Keratinocyte (primary cell): ENCODE data around the gene ZBTB2. TPM values are rescaled to one million over a fixed set of nuclear protein-coding genes. Genes with fewer than 3 reads are reported as not detected.

Experiments used
- DNase-seq: peaks from one replicate; pipeline ENCODE4 v3.0.0-alpha.2; 2011; ENCODE audit warnings: low read depth, missing footprints, low spot score
- FAIRE-seq: peaks from 2 replicates; lab custom pipeline; 2011; peaks lifted over from hg19 to GRCh38; lab: Jason Lieb, UNC
- H2AFZ ChIP-seq: 2 replicates; pipeline ENCODE4 v1.6.0; 2012; ENCODE audit warnings: low read length, control low read depth, inconsistent platforms; ENCODE audit not compliant: control insufficient read depth
- H3K27ac ChIP-seq: 2 replicates; pipeline ENCODE4 v1.5.1; 2011; ENCODE audit warnings: low read length; ENCODE audit not compliant: control insufficient read depth, insufficient read depth
- H3K27me3 ChIP-seq: 3 replicates; pipeline ENCODE4 v1.6.0; 2011; ENCODE audit warnings: low read length; ENCODE audit not compliant: control insufficient read depth, insufficient read depth; ENCODE audit errors: extremely low read depth
- H3K36me3 ChIP-seq, 2 experiments: 2 replicates in 1 of 2; 3 replicates in 1 of 2; pipeline ENCODE4 v1.5.1; 2011; ENCODE audit warnings: low read length in 2 of 2, mild to moderate bottlenecking in 1 of 2; ENCODE audit not compliant: control insufficient read depth in 2 of 2, insufficient read depth in 2 of 2; ENCODE audit errors: extremely low read depth in 1 of 2
- H3K4me1 ChIP-seq: 3 replicates; pipeline ENCODE4 v1.5.1; 2011; ENCODE audit warnings: low read length; ENCODE audit not compliant: control insufficient read depth, insufficient read depth; ENCODE audit errors: extremely low read depth
- H3K4me2 ChIP-seq: 3 replicates; pipeline ENCODE4 v1.6.0; 2011; ENCODE audit warnings: low read depth, low read length; ENCODE audit not compliant: control insufficient read depth, insufficient read depth; ENCODE audit errors: extremely low read depth
- H3K4me3 ChIP-seq, 3 experiments: fragments of 200-600 bp in 1 of 3; sonication (generic) in 1 of 3; 2 replicates in 2 of 3; 3 replicates in 1 of 3; pipeline ENCODE4 v1.5.1; 2011 to 2016; ENCODE audit warnings: low read length in 3 of 3, mild to moderate bottlenecking in 3 of 3, control low read depth in 2 of 3, inconsistent platforms in 1 of 3, low read depth in 1 of 3, mixed read lengths in 1 of 3, mixed run types in 1 of 3, moderate library complexity in 1 of 3; ENCODE audit not compliant: control insufficient read depth in 2 of 3, insufficient read depth in 2 of 3; ENCODE audit errors: extremely low read depth in 1 of 3
- H3K79me2 ChIP-seq: 2 replicates; pipeline ENCODE4 v1.6.0; 2012; ENCODE audit warnings: low read length; ENCODE audit not compliant: control insufficient read depth, insufficient read depth
- H3K9ac ChIP-seq: 3 replicates; pipeline ENCODE4 v1.6.0; 2011; ENCODE audit warnings: low read length; ENCODE audit not compliant: control insufficient read depth, insufficient read depth; ENCODE audit errors: extremely low read depth
- H3K9me1 ChIP-seq: 3 replicates; pipeline ENCODE4 v1.6.0; 2011; ENCODE audit warnings: low read length; ENCODE audit not compliant: control insufficient read depth, insufficient read depth; ENCODE audit errors: extremely low read depth
- H3K9me3 ChIP-seq: 2 replicates; pipeline ENCODE4 v1.5.1; 2012; ENCODE audit warnings: low read depth, low read length; ENCODE audit not compliant: control insufficient read depth
- H4K20me1 ChIP-seq: 3 replicates; pipeline ENCODE4 v1.6.0; 2011; ENCODE audit warnings: low read length; ENCODE audit not compliant: control insufficient read depth, insufficient read depth; ENCODE audit errors: extremely low read depth
- CTCF ChIP-seq, 3 experiments: IDR thresholded peaks in 1 of 3; conservative IDR thresholded peaks in 1 of 3; optimal IDR thresholded peaks in 1 of 3; 2 replicates in 2 of 3; 3 replicates in 1 of 3; pipeline versions ENCODE3 to v1.5.1; 2011; ENCODE audit warnings: low read length in 3 of 3, mild to moderate bottlenecking in 3 of 3, moderate library complexity in 2 of 3, control low read depth in 1 of 3, inconsistent platforms in 1 of 3; ENCODE audit not compliant: insufficient read depth in 2 of 3; ENCODE audit errors: extremely low read depth in 1 of 3
- EZH2 ChIP-seq: IDR thresholded peaks from one replicate; pipeline ENCODE4 v1.6.1; 2012; ENCODE audit warnings: inconsistent platforms, mild to moderate bottlenecking, low read length, moderate library complexity
- dilution Hi-C: fragments of 300-500 bp; cut with MboI; formaldehyde crosslinking; loops from one replicate; pipeline ENCODE4 v1.7.0; 2020; ENCODE audit warnings: low sequenced_read_pairs; ENCODE audit not compliant: extremely low pct_ligation_motif_present
- polyA plus RNA-seq, 5 experiments: library from polyadenylated mRNA; depleted of rRNA in 3 of 5; stranded (reverse) in 3 of 5; stranded (forward) in 1 of 5; unstranded in 1 of 5; fragments of >200 nt; gene quantifications; 1 replicate in 1 of 5; 2 replicates in 3 of 5; 3 replicates in 1 of 5; pipeline versions ENCODE4 v1.2.1 to v1.2.3, GENCODE V29; 2011 to 2012; ENCODE audit warnings: missing spikeins in 2 of 5, low read depth in 1 of 5, low replicate concordance in 1 of 5

ZBTB2 gene
- polyA plus RNA-seq, 1 donor (not counting 4 experiments of a cell fraction or from before 2014, with no cell fraction given): 10.9 TPM

GRCh38 chr6:151399679-151400078, 8.3 kb upstream of the ZBTB2 start:
- DNase-seq (no peak), FAIRE-seq (peak; percentile 5)
- no peak overlapping the region for H3K4me3 ChIP-seq
- no peaks in the 10 kb centered on the region for H3K9me3 ChIP-seq
- H3K79me2 ChIP-seq: peaks cover 82% of the 10 kb centered on the region
- dilution Hi-C loops: no loop called here
- peaks cover 16% of the 10 kb centered on the region for H3K4me1 ChIP-seq
- no peaks in the 10 kb centered on the region for H3K9me1 ChIP-seq
- peak overlapping the region; percentile 70 for H3K27ac ChIP-seq
- H3K27me3 ChIP-seq: no peaks in the 10 kb centered on the region
- no peak overlapping the region for H2AFZ ChIP-seq
- peaks cover 8% of the 10 kb centered on the region for H4K20me1 ChIP-seq
- H3K4me2 ChIP-seq: peak overlapping the region; percentile 36
- TF ChIP-seq EZH2 (no peak), CTCF (optimal IDR thresholded peaks at IDR 0.05 in 1 of 3, IDR thresholded peaks at IDR 0.05 in 1 of 3, conservative IDR thresholded peaks at IDR 0.05 in 1 of 3; ENCODE audit: extremely low read depth in 1 of 3, insufficient read depth in 2 of 3, low read length in 3 of 3) (no peak)
- H3K36me3 ChIP-seq: peaks cover 2 to 8% of the 10 kb centered on the region in 2 experiments
- no peak overlapping the region for H3K9ac ChIP-seq

GRCh38 chr6:151393410-151393809, 2.1 kb upstream of the ZBTB2 start:
- peak overlapping the region in 1 of 3 experiments; percentile 90 for H3K4me3 ChIP-seq
- no peak for DNase-seq
- H3K4me1 ChIP-seq: peaks cover 29% of the 10 kb centered on the region
- no peak for FAIRE-seq
- dilution Hi-C loops: no loop called here
- H3K27ac ChIP-seq: peak overlapping the region; percentile 30
- TF ChIP-seq EZH2 (no peak), CTCF (optimal IDR thresholded peaks at IDR 0.05 in 1 of 3, IDR thresholded peaks at IDR 0.05 in 1 of 3, conservative IDR thresholded peaks at IDR 0.05 in 1 of 3; ENCODE audit: extremely low read depth in 1 of 3, insufficient read depth in 2 of 3, low read length in 3 of 3) (no peak)
- H2AFZ ChIP-seq: no peak overlapping the region
- peaks cover 2% of the 10 kb centered on the region for H3K9me1 ChIP-seq
- H3K79me2 ChIP-seq: peaks cover 75% of the 10 kb centered on the region
- peaks cover 0 to 2% of the 10 kb centered on the region in 2 experiments for H3K36me3 ChIP-seq
- peak overlapping the region; percentile 88 for H3K9ac ChIP-seq
- H3K27me3 ChIP-seq: no peaks in the 10 kb centered on the region
- no peaks in the 10 kb centered on the region for H4K20me1 ChIP-seq
- peak overlapping the region; percentile 99 for H3K4me2 ChIP-seq
- H3K9me3 ChIP-seq: no peaks in the 10 kb centered on the region
